Common myeloid progenitor, CD34-positive (primary cell): Measurements from ENCODE around the gene CLPTM1L.
"Not testable (repeated sequence)": the region's sequence is repeated elsewhere in the genome, so short reads cannot be mapped to it uniquely, and the experiment has no call there.

Experiments
- CTCF ChIA-PET: fragments of 350-600 bp; sonication (Branson Sonifier 250); formaldehyde crosslinking; loops from one replicate; lab custom pipeline; 2021; ENCODE audit warnings: antibody characterized with exemption; lab: Charles Lee
- POLR2A ChIA-PET: fragments of 350-600 bp; sonication (Branson Sonifier 250); formaldehyde crosslinking; loops from one replicate; lab custom pipeline; 2021; ENCODE audit warnings: antibody characterized with exemption; lab: Charles Lee
- DNase-seq, 3 donors: peaks; one replicate each; pipeline versions ENCODE4 v3.0.0 to v3.0.0-alpha.2; 2013
- H3K27ac ChIP-seq, 2 experiments: 1 replicate in 1 of 2; 2 replicates in 1 of 2; pipeline ENCODE4 v1.7.0; 2013; ENCODE audit warnings: inconsistent platforms in 2 of 2, low read length in 2 of 2, mild to moderate bottlenecking in 2 of 2, low read depth in 1 of 2, moderate library complexity in 1 of 2; ENCODE audit not compliant: severe bottlenecking in 2 of 2, insufficient read depth in 1 of 2, poor library complexity in 1 of 2
- H3K27me3 ChIP-seq, 5 experiments: replicated peaks in 2 of 5; 1 replicate in 3 of 5; 2 replicates in 2 of 5; pipeline versions ENCODE4 v1.6.1 to v1.7.0; 2013; ENCODE audit warnings: low read length in 4 of 5, mild to moderate bottlenecking in 2 of 5, moderate library complexity in 2 of 5, inconsistent platforms in 1 of 5; ENCODE audit not compliant: insufficient read depth in 5 of 5, control insufficient read depth in 4 of 5
- H3K36me3 ChIP-seq, 4 experiments: 1 replicate in 2 of 4; 2 replicates in 2 of 4; pipeline versions ENCODE4 v1.6.1 to v1.7.0; 2013; ENCODE audit warnings: low read length in 3 of 4, control low read depth in 1 of 4, mild to moderate bottlenecking in 1 of 4; ENCODE audit not compliant: control insufficient read depth in 4 of 4, insufficient read depth in 4 of 4
- H3K4me1 ChIP-seq, 4 experiments: 1 replicate in 3 of 4; 2 replicates in 1 of 4; pipeline versions ENCODE4 v1.6.1 to v1.7.1; 2013; ENCODE audit warnings: low read length in 3 of 4, mild to moderate bottlenecking in 3 of 4, control low read depth in 1 of 4, inconsistent platforms in 1 of 4, moderate library complexity in 1 of 4; ENCODE audit not compliant: control insufficient read depth in 4 of 4, insufficient read depth in 4 of 4; ENCODE audit errors: control extremely low read depth in 1 of 4
- H3K4me3 ChIP-seq, 7 experiments: 1 replicate in 4 of 7; 2 replicates in 3 of 7; pipeline versions ENCODE4 v1.5.1 to v1.7.0; 2013; ENCODE audit warnings: mild to moderate bottlenecking in 7 of 7, low read length in 6 of 7, moderate library complexity in 6 of 7, inconsistent platforms in 2 of 7, low read depth in 2 of 7, control low read depth in 1 of 7; ENCODE audit not compliant: insufficient read depth in 4 of 7, control insufficient read depth in 1 of 7; ENCODE audit errors: extremely low read depth in 1 of 7
- H3K9me3 ChIP-seq, 5 experiments: 1 replicate in 4 of 5; 2 replicates in 1 of 5; pipeline versions ENCODE4 v1.6.1 to v1.7.1; 2013; ENCODE audit warnings: low read length in 4 of 5, mild to moderate bottlenecking in 2 of 5, inconsistent platforms in 1 of 5, low read depth in 1 of 5, moderate library complexity in 1 of 5; ENCODE audit not compliant: control insufficient read depth in 4 of 5, insufficient read depth in 2 of 5; ENCODE audit errors: control extremely low read depth in 1 of 5
- WGBS: methylation state at CpG from one replicate; pipeline ENCODE4 v1.1.5; 2013; ENCODE audit not compliant: insufficient coverage; 5-methylcytosine and 5-hydroxymethylcytosine counted together

The CLPTM1L gene

GRCh38 chr5:1366514-1366913, 21.6 kb upstream of the CLPTM1L start:
- Histone ChIP-seq H3K27me3 (peaks cover 2 to 53% (median 13%) of the 10 kb centered on the region in 5 experiments), H3K4me1 (no peaks in the 10 kb centered on the region), H3K9me3 (no peaks in the 10 kb centered on the region), H3K27ac (no peak overlapping the region), H3K4me3 (no peak overlapping the region), H3K36me3 (no peaks in the 10 kb centered on the region)
- ChIA-PET CTCF (no interaction called here), POLR2A (no interaction called here)
- no peak for DNase-seq
- WGBS = 92% methylated on average over 13 of the region's 14 CpGs

GRCh38 chr5:1364211-1364610, 19.3 kb upstream of the CLPTM1L start:
- DNase-seq = no peak
- no peaks in the 10 kb centered on the region for H3K4me1 ChIP-seq
- H3K36me3 ChIP-seq = no peaks in the 10 kb centered on the region
- no peak overlapping the region for H3K4me3 ChIP-seq
- peaks cover 2 to 49% (median 13%) of the 10 kb centered on the region in 5 experiments for H3K27me3 ChIP-seq
- POLR2A ChIA-PET = no interaction called here
- H3K27ac ChIP-seq = no peak overlapping the region
- CTCF ChIA-PET = interaction anchor here (0.8 kb wide), 1 partner anchor 14 kb away, joined by 3 read pairs; no protein-coding TSS in a partner anchor
- no peaks in the 10 kb centered on the region for H3K9me3 ChIP-seq
- 72% methylated on average over 8 of the region's 9 CpGs for WGBS

GRCh38 chr5:1363581-1363980, 18.7 kb upstream of the CLPTM1L start:
- Histone ChIP-seq H3K27me3 (peaks cover 2 to 53% (median 11%) of the 10 kb centered on the region in 5 experiments), H3K9me3 (no peaks in the 10 kb centered on the region), H3K27ac (no peak overlapping the region), H3K4me3 (no peak overlapping the region), H3K4me1 (no peaks in the 10 kb centered on the region), H3K36me3 (no peaks in the 10 kb centered on the region)
- CTCF ChIA-PET = interaction anchor here (1.5 kb wide), 1 partner anchor 16 kb away, joined by 4 read pairs; no protein-coding TSS in a partner anchor
- WGBS = 85% methylated on average over 16 of the region's 16 CpGs
- POLR2A ChIA-PET = no interaction called here
- DNase-seq = no peak

- Histone ChIP-seq H3K27ac (no peak overlapping the region), H3K9me3 (no peaks in the 10 kb centered on the region), H3K4me3 (no peak overlapping the region), H3K4me1 (no peaks in the 10 kb centered on the region), H3K36me3 (no peaks in the 10 kb centered on the region), H3K27me3 (peaks cover 2 to 52% (median 9%) of the 10 kb centered on the region in 5 experiments)
- CTCF ChIA-PET = interaction anchor here (1.5 kb wide), 1 partner anchor 17 kb away, joined by 4 read pairs; no protein-coding TSS in a partner anchor
- 79% methylated on average over 3 of the region's 6 CpGs for WGBS
- DNase-seq = no peak
- POLR2A ChIA-PET = no interaction called here
Measured at GRCh38 chr5:1363160-1363559, 18.3 kb upstream of the CLPTM1L start.

GRCh38 chr5:1362242-1363015, 17.5 kb upstream of the CLPTM1L start:
- POLR2A ChIA-PET = no interaction called here

GRCh38 chr5:1360861-1361260, 16.0 kb upstream of the CLPTM1L start:
- H3K36me3 ChIP-seq = no peaks in the 10 kb centered on the region
- CTCF ChIA-PET = no interaction called here

More at GRCh38 chr5:1362242-1363015, 17.5 kb upstream of the CLPTM1L start:
- Histone ChIP-seq H3K4me3 (no peak overlapping the region), H3K9me3 (no peaks in the 10 kb centered on the region), H3K27me3 (peaks cover 2 to 53% (median 9%) of the 10 kb centered on the region in 5 experiments), H3K36me3 (no peaks in the 10 kb centered on the region), H3K27ac (no peak overlapping the region), H3K4me1 (no peaks in the 10 kb centered on the region)
- WGBS = 93% methylated on average over 21 of the region's 29 CpGs
- no peak for DNase-seq
- CTCF ChIA-PET = interaction anchor here (1.5 kb wide), 1 partner anchor 17 kb away, joined by 4 read pairs; no protein-coding TSS in a partner anchor

GRCh38 chr5:1360367-1360766, 15.5 kb upstream of the CLPTM1L start:
- POLR2A ChIA-PET, H3K27ac ChIP-seq, H3K4me3 ChIP-seq, H3K36me3 ChIP-seq, H3K9me3 ChIP-seq, DNase-seq, CTCF ChIA-PET, H3K4me1 ChIP-seq: not testable (repeated sequence)
- peaks cover 0 to 66% (median 9%) of the 10 kb centered on the region in 5 experiments for H3K27me3 ChIP-seq
- WGBS = 94% methylated on average over 4 of the region's 7 CpGs

More at GRCh38 chr5:1360861-1361260, 16.0 kb upstream of the CLPTM1L start:
- H3K9me3 ChIP-seq = no peaks in the 10 kb centered on the region
- WGBS = 90% methylated on average over 3 of the region's 4 CpGs
- no peak overlapping the region for H3K27ac ChIP-seq
- POLR2A ChIA-PET = no interaction called here
- H3K4me3 ChIP-seq = no peak overlapping the region
- DNase-seq = no peak
- H3K27me3 ChIP-seq = peaks cover 0 to 66% (median 8%) of the 10 kb centered on the region in 5 experiments
- no peaks in the 10 kb centered on the region for H3K4me1 ChIP-seq
